ENCODE measurements around the gene ELMO3.

The ELMO3 gene, protein sequence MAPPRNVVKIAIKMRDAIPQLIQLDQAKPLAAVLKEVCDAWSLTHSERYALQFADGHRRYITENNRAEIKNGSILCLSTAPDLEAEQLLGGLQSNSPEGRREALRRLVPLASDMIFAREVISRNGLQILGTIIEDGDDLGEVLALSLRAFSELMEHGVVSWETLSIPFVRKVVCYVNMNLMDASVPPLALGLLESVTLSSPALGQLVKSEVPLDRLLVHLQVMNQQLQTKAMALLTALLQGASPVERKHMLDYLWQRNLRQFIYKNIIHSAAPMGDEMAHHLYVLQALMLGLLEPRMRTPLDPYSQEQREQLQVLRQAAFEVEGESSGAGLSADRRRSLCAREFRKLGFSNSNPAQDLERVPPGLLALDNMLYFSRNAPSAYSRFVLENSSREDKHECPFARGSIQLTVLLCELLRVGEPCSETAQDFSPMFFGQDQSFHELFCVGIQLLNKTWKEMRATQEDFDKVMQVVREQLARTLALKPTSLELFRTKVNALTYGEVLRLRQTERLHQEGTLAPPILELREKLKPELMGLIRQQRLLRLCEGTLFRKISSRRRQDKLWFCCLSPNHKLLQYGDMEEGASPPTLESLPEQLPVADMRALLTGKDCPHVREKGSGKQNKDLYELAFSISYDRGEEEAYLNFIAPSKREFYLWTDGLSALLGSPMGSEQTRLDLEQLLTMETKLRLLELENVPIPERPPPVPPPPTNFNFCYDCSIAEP

GRCh38 chr16:67199011-67199807, at the start of gene ELMO3:
TSS of gene ELMO3 (plus strand) at chr16:67199131. CDS start at chr16:67199327, 196 bp downstream.
- no peak for DNase-seq

- no peak for DNase-seq
These were observed 49.5 kb upstream of the ELMO3 start for GRCh38 chr16:67149276-67150046.

DNA sequence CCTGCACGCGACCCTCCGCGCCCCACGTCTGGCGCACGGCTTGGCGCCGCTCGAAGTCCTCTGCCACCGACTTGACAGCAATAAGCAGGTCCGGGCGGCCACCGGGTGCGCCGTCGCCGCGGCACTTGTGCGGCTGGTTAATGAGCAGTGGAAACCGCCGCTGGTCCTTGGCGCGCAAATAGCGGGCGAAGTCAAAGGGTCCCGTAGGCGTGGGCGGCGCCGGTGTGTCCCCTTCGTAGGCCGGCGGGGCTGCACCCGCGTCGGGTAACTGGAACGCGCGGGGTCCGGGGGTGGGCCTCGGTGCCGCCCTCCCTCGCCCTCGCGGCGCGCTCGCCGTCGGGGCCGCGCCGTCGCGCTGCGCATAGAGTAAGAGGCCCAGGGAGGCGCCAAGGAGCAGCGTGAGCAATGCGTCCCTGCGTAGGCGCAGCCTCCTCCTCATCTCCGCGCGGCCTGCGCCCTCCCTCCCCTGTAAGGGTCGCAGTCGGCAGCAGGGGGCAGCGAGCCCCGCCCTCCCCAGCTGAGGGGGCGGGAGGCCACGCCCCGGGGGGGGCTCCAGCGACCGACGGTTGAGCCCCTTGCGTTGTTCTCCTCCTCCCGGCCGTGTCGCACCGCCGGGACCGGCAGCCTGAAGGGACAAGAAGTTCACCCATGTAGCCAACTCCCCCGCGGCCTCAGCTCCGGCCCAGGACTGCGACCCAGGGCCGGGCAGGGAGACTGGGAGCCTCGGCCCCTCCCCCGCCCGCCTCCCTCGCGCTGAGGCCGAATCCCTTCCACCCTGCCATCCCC, 48.7 kb upstream of the ELMO3 start:
- DNase-seq: no peak

DNA sequence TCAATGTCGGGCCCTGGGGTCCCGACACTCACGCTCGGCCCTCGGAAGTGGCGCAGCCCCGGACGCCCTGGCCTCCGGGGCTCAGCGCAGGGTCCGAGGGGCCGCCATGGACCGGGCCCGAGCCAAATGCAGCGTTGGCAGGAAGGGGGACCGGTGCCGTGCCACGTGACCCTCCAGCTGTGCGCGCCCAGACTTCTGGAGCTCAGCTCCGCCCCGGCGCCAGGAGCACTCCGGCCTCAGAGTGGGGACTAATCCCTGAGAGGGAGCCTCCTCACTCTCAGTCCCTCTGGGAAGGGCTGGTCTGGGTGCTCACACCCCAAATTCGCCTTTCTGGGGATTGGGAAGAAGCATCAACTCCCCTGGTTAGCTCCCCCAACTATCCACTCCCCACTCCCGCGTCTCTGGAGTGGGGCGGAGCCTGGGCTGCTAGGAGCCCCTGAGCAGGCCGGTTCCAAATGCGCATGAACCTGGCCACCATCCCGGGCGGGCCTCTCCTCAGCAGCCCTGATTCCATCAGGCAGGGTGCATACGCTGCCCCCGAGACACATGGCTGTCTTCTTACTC, 48.0 kb upstream of the ELMO3 start, which contains the start of gene B3GNT9:
B3GNT9 (minus strand) TSS at position 166 of the 564 bp plus-strand sequence. CDS start 513 bp downstream, outside the sequence.
- no peak for DNase-seq

- DNase-seq: no peak
These were observed 47.4 kb upstream of the ELMO3 start for GRCh38 chr16:67151431-67152097.

- no peak for DNase-seq
These were observed 44.2 kb upstream of the ELMO3 start for GRCh38 chr16:67154578-67155294.

DNA sequence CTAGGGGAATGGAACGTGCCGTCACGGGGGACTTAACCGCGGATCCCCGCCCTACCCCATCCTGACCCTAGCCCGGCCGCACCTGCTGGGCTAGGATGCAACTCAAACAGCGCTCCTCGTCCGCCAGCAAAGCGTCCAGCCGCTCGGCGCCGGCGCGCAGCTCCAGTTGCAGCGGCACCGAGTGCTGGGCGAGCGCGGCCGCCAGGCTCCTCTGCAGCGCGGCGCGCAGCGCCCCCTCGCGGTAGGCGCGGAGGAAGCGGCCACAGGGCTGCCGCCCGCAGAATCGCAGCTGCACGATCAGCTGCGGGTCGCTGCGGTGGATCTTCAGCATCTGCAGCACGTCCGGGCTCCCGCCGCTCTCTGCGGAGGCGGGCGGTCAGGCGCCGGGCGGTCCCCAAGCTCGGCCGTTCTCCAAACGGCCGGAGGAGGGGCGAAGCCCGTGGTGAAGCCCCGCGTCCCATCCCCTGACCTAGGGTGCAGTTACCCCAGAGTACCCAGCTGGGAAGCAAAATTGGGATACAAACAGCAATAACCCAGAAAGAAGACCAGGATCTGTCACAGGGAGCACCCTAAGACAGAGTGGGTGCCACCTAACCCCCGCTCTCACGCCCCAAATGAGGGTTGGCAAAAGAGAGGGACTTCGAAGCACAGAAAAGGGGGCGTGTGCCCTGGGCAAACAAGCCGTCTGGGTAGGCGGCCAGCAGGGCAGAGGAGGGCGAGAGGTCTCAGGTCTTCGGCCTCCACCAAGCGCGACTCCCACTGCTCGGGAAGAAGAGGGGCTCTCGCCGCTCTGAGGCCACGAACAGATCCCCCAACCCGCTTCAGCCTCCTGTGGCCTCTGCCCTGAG, 43.4 kb upstream of the ELMO3 start:
- no peak for DNase-seq

- no peak for DNase-seq
These were observed 42.6 kb upstream of the ELMO3 start for GRCh38 chr16:67156143-67156844.

- no peak for DNase-seq
These were observed 41.7 kb upstream of the ELMO3 start for GRCh38 chr16:67157106-67157748.

DNA sequence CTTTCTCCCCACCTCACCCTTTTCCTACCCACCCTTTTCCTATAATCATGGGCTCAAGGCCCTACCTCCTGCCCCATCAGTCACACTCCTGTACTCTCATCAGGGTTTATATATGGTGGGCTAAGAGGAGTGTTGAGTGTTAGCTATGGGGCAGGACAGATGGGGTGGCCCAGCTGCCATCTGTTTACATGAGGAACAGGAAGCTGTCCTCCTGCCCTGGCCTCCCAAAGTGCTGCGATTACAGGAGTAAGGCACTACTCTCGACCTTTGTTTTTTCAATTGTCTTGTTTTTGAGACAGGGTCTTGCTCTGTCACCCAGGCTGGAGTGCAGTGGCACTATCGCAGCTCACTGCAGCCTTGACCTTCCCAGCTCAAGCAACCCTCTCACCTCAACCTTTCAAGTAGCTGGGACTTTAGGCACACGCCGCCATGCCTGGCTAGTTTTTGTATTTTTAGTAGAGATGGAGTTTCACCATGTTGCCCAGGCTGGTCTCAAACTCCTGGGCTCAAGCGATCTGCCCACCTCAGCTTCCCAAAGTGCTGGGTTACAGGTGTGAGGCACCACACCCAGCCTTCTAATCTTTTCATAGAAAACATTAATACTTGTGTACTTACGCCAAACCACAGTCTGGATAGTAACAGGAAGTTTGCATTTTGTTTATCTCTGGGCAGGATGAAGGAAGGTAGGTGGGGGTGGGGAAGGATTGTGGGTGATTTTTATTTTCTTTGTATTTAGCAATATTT, 40.9 kb upstream of the ELMO3 start:
- no peak for DNase-seq

- DNase-seq: no peak
These were observed 40.0 kb upstream of the ELMO3 start for GRCh38 chr16:67158637-67159600.

DNA sequence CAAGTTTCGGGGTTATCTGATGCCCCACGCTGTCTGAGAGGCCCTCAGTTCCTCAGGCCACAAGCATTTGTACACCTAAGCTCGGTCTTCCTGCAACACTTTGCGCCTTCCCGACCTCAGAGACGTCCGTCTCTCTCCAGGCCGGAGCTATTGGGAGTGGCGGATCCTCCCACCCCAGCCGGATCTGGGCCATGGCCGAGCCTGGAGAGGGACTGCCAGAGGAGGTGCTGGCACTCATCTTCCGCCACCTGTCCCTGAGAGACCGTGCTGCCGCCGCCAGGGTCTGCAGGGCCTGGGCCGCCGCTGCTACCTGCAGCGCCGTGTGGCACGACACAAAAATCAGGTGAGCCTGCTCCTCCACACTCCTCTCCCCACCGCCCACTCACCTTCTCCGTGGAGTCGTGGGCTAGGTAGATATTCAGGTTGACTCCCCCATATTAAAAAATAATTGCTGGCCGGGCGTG, 37.3 kb upstream of the ELMO3 start:
- no peak for DNase-seq

GRCh38 chr16:67162506-67163163, 36.3 kb upstream of the ELMO3 start:
- no peak for DNase-seq

- DNase-seq: no peak
These were observed 35.5 kb upstream of the ELMO3 start for GRCh38 chr16:67163164-67163998.

All from NCI-H1436 treated with DMSO at 0.1 percent for 48 hours (cell line).